ENCODE measurements around the gene LRP2BP. TPM values are rescaled to one million over a fixed set of nuclear protein-coding genes. Genes with fewer than 3 reads are reported as not detected.
"Not testable (repeated sequence)": the region's sequence is repeated elsewhere in the genome, so short reads cannot be mapped to it uniquely, and the experiment has no call there.

The LRP2BP gene
- total RNA-seq, 1 donor from 2014 or later: 6.5 TPM

DNA sequence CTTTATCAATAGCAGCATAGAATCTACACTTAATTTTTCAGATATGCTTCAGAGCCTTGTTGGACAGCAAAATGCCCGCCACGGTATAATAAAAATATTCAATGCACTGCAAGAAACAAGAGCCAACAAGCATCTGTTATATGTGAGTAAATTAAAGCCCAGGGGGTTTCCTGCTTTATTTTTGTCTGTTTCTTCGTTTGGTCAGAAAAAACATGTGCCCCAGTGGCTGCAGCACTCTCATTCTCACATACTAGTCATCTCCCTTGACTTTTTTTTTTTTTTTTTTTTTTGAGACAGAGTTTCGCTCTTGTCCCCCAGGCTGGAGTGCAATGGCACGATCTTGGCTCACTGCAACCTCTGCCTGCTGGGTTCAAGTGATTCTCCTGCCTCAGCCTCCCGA lies 33.2 kb downstream of the LRP2BP start:
- DNase-seq (ENCODE audit: low spot score): not testable (repeated sequence)

DNA sequence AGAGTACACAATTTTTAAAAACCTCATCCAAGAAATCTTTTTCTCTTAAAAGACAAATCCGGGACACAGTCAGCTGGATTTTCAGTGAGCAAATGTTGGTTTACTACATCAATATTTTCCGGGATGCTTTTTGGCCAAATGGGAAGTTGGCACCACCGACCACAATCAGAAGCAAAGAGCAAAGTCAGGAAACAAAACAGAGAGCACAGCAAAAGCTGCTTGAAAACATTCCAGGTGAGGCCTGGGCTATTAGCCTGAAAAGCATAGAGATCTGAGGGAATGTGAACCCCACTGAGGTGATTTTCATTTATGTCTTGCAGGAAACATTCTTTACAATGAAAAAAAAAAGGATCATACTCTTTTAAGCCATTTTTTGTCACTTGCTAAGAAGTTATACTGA lies 33.9 kb downstream of the LRP2BP start:
- no peak for DNase-seq (ENCODE audit: low spot score)

DNA sequence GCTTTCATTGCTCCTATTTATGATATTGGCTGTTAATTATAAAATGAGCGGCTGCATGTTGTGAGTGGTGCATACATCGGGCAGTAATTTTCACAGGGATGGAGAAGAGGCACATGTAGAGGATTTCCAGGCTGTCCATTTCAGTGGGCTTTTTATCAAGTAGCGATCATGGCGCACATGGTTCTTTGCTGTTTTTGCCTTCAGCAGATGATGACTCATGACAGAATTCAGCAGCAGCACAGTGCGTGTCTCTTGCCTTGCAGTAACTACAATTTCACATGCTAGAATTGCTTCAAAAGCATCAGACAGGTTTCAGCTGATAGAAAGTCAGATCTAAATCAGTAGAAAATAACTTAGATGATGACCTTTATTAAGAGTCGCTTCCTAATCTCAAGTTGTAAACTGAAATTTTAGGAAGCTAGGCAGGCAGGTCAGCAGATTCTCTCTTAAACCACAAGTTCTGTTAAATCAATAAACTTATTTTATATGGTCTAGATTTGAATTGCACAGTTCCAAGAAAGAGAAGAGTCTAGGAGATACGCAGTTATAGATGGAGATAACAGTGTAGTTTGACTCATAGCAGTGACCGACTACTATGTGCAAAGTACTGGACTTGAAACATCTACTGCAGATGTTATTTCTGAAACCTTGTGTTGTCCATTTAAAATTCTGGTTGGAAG lies 35.8 kb downstream of the LRP2BP start:
- peak; percentile 28 for DNase-seq (ENCODE audit: low spot score)

DNA sequence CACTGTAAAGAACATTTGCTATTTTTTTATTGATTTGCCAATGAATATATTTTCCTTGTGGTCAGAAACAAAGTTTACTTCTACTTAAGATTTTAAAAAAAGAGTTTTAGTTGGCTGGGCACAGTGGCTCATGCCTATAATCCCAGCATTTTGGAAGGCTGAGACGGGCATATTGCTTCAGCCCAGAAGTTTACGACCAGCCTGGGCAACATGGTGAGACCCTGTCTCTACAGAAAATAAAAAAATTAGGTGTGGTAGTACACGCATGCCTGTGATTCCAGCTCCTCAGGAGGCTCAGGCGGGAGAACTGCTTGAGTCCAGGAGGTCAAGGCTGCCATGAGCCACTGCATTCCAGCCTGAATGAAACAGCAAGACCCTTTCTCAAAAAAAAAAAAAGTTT lies 36.8 kb downstream of the LRP2BP start:
- no peak for DNase-seq (ENCODE audit: low spot score)

DNA sequence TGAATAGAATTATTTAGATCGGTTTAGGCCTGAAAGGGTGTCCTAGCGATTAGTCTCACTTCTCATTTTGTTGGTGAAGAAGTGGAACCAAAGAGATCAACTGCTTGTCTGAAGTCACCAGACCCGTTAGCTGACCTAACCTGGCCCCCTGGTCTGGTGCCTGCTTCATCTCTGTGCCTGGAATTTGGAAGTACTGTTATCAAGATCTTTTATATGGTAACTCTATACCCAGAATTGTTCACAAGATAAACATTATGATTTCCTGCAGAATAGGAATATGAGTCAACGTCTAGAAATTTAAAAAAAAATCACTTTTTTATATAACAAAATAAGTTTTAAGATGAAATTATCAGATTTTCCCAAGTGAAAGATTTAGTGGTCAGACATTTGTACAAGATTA lies 37.2 kb downstream of the LRP2BP start:
- DNase-seq (ENCODE audit: low spot score): peak; percentile 39

DNA sequence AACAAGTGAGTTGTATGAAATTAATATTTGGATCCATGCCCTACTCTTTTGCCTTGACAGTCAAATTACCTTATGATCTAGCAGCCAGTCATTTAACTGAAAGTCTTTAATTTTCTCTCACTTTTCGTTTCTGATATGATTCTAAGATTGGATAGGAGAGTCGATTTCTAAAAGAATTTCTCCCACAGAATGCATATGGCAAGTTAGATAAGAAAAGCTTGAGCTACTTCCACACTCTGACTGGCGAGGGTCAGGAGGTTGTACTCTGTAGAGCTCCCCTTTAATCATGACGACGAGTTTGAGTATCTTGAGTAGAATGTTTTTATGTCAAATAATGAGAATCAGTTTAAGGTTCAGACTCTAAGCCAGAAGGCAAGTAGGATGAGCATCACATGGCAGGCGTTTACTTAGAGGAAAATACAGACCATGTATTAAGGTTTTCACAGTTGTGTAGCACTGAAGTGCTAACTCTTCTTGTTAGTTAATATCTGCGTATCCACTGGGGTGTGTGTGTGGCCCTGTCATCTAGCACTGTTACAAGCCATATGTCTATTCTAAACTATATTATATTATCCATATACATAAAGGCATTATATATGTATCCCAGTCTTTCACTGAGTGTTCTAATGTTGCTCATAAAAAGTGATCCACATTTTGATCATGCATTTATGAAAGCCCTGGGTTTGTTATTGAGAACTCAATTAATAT lies 37.8 kb downstream of the LRP2BP start:
- DNase-seq (ENCODE audit: low spot score): no peak

DNA sequence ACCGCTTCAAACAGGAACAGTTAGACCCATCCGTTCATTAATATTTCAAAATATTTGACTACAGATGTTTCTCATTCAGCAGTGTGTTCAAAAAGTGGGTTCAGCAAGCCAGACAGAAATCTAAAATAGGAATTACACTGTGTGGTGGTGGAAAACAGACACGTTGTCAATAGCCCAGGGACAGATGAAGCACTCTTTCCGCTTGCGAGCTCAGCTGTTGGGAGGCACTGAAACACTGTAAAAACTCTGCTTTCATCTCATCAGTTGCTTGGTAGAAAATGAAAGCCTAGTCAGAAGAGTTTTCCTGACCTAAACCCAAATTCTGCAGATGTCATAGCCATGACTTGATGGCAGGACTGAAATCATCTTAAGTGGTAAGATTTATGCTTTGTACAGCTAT lies 38.5 kb downstream of the LRP2BP start:
- no peak for DNase-seq (ENCODE audit: low spot score)

DNA sequence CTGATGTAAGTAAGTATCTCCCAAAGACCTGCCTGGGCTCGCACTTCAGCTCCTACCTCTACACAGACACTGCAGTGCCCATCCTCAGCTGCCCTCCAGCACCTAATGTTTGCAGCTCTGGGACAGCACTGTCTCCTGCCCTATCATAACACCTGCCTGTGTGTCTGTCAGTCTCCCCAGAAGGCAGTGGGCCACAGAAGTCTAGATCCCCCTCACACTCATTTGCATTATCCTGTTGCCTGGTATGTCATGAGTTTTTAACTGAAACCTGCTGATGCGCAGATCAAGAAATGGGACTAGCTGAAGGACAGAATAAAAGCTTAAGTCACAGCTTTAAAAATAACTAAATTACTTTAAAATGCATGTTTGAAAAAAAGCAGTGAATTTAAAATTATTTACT lies 43.0 kb downstream of the LRP2BP start:
- no peak for DNase-seq (ENCODE audit: low spot score)

DNA sequence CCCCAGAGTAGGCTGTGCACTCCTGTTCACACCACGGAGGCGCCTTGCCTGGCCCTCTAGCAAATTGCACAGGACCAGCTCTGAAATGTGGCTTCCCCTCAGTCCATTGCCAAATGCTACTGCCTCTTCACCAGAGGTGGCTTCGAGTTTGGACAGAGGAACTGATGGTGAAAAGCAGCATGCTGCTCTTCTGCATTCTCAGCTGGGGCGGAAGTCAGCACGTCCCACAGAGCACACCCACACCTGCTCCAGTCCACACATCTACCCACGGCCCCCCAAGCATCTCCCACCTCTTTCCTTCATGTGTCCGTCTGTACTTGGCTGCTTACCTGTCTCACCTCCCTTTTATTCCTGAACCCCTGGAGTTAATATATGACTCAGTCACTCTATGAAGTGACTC lies 43.5 kb downstream of the LRP2BP start:
- DNase-seq (ENCODE audit: low spot score): no peak

DNA sequence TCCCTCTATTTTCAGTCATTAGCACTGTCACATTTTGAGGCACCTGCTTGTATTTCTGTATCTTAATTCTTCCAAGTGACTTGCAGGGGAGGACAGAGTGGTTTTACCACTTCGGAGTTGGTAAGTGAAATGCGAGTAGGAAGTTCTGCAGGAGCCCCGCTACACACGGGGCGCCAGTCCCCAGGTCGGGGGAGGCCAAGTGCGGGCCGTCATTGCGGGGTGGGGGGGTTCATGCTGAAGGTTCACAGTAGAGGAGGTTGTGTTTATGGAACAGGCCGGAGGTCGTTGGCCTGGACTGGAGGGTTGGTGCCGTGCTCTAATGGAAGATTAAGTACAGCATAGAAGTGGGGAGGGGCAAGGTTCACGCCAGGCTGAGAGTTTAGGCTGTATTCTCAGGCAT lies 44.0 kb downstream of the LRP2BP start:
- no peak for DNase-seq (ENCODE audit: low spot score)

DNA sequence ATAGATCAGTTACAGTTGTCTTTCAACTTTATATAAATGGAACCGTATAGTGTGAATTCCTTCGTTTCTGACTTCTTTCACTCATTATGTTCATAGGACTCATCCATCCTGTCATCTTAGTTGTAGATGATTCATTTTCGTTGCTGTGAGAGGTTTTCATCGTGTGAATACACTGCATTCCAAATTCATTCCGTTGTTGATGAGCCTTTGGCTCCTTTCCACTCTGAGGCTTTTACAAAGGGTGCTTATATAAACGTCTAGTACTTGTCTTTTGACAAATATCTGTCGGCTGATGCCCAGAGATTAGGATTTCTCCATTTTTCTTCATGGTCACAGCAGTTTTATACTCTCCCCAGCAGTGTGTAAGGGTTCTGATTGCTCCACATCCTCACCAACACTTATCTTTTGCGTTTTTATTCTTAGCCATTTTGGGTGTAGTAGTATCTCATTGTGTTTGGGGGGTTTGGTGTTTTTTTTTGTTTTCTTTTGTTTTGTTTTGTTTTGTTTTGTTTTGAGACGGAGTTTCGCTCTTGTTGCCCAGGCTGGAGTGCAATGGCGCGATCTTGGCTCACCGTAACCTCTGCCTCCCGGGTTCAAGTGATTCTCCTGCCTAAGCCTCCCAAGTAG lies 48.6 kb downstream of the LRP2BP start:
- DNase-seq (ENCODE audit: low spot score): no peak

DNA sequence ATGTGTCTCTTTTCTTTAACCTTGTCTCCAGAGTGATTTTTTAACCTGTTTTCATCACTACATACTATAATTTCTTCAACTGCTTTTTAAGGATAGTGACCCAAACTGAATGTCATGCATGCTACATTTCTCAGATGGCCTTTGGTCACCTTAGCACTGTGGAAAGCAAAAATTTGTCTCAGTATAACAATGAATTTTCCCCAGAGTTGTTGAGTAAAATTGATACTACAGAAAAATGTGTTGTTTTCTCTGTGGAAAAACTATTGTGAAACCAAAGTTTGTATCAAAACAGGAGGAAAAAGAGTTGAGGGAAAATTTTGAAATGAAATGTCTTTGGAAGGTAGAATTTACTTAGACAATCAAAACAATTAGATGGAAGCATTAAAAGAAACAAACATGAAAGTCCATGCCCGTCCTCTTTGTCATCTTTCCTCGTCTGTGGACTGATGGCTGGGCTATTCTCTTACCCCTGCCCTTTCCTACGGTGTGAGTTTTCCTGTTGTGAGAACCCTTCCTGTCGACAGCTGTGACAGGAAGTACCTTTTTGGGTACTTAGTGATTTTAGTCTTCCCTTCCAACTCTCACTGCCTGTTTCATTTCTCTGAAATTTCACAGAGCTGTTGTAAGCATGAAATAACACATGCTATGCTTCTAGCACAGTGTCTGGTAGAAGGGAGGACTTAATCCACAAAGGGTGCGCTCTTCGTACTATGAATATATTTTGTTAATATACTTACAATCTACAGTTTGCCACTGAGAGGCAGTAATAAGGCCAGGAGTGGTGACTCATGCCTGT lies 50.8 kb downstream of the LRP2BP start:
- DNase-seq (ENCODE audit: low spot score): peak; percentile 10

DNA sequence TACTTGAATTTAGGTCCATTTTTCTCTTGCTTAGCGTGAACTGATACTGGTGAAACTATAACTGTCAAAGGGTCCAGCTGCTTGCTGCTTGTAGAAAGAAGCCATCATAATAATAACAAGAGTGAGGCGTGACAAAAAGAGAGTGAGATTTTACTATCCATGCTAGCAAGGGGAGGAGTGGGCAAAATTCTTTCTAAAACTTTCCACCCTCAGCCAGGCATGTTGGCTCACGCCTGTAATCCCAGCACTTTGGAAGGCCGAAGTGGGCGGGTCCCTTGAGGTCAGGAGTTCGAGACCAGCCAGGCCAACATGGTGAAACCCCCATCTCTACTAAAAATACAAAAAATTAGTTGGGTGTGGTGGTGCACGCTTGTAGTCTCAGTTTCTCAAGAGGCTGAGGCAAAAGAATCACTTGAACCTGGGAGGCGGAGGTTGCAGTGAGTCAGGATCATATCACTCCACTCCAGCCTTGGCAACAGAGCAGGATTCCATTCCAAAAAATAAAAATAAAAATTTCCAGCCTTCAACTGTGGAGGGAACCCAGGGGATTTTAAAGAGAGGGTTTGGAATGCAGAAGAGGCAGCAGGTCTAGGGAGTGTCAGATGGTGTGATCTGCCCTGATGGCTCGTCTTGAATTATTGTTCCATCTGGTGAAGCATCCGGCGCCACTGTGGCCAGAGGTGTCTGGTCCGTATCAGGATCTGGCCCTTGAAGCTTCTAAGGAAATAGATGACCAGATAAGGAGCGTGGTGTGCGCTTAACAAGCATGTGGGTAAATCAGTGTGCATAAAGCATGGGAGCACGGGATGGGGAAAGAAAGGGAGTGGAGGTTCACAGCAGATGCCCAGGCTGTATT lies 51.8 kb downstream of the LRP2BP start:
- peak; percentile 63 for DNase-seq (ENCODE audit: low spot score)

DNA sequence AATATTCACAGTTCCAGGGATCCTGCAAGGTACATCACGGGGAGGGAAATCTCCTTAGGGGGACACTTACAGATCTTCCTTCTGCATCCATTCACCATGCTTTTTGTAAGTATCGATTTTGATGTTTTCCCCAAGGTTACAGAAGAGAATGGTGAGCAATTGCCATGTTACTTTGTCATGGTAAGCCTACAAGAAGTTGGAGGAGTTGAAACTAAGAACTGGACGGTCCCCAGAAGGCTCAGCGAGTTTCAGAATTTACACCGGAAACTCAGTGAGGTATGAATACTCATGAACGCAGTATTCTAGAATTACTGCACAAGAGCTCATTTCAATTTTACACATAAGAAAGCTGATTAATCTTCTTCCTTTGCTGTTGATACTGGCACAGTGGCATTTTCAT lies 53.9 kb downstream of the LRP2BP start:
- no peak for DNase-seq (ENCODE audit: low spot score)

DNA sequence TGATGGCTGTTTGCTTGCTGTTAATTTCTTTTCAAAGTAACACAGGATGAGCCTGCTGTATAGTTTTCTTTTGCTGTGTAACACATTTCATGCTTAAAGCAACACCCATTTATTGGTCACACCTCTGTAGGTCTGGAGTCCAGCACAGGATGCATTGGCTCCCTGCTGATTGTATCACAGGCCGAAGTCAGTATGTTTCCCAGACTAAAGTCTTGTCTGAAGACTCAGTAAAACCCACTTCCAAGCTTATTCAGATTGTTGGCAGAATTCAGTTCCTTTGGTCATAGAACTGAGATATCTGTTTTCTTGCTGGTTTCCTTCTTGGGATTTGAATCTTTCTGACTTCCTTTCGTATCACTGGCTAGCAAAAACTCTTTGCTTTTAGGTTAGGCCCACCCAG lies 54.3 kb downstream of the LRP2BP start:
- DNase-seq (ENCODE audit: low spot score): no peak

DNA sequence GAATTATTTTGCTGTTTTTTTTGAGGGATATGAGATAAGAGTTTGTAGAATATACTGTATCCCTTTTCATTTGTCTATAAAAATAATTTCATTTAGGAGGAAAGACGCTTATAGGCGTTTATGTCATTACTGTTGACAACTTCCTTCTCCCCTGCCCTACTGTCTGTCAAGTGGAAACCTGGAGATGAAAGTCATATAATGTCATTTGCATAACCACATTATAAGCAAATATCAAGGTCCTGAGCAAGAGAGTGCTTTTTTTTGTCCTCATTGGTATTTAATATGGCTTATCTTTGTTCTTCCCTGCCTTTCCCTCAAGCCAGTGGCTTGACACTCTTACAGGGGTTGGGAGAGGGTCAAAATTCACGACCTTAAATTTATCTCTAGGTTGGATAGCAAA lies 55.8 kb downstream of the LRP2BP start:
- DNase-seq (ENCODE audit: low spot score): no peak

DNA sequence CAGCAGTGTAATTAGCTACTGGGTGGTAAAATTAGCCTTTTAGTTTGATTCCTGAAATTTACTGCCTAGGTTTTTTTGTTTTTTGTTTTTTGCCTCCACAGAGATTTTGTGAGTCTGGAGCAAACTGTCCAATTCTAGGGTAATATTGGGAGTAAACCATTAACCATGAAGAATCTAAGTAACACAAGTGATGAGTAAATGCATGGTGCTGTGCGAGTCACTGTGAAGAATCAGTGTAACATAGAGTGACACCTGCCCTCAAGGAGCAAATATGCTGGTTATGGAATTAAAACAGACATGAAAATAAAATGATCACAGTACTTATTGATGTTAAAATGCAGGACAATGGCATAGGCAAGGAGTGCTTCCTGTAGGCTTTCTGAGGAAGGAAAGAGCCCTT lies 60.1 kb downstream of the LRP2BP start:
- DNase-seq (ENCODE audit: low spot score): no peak

DNA sequence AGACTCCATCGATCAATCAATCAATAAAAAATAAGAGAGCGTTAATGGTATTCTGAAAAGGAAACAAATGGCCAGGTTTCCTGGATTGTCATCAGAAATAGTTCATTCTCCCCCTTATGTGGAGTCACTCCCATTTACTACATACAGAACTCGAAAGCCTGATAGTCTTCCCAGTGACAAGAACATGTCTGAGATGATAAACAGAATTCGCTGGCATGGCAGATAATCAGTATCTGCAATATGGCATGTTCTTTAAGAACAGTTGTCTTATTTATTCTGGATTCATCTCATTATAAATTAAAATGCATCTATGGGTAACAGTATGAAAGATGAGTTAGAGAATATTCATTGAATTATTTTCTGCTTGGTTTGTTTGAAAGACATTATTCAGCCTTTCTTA lies 61.4 kb downstream of the LRP2BP start:
- no peak for DNase-seq (ENCODE audit: low spot score)

DNA sequence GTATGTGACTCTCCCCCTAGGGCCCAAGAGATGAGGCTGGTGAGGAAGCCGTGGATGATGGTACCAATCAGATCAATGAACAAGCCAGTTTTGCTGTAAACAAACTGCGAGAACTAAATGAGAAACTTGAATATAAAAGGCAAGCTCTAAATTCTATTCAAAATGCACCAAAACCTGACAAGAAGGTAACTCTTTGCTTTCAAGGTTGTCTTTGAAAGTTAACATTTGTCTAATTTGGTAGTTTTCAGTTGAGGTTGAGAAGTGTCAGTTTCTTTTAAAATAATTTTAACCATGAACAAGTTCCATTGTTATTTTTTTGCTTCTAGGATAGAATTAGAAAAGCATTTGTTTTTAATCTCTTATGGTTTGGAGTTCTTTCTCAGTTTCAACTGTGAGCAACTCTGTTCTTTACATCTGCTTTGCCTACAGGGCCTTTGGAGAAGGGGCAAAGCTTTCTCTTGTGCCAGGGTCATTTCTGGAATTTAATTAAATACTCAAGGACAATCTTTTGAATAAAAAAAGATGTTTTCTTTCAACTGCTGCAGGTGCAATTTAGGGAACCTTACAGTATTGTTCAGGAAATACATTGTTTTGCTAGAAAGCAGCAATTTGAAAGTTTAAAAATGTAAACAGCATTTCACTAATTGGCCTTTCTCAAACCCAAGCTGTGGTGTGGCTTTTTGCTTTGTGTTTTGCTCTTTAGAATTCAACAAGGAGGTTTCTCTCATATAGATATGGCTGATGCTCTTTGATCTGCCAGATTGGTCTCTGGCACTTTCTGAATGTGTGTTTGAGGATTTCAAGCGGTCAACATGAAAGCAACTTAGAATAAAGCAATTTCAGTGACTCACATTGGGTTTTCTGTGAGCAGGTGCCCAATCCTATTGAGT lies 62.9 kb downstream of the LRP2BP start:
- no peak for DNase-seq (ENCODE audit: low spot score)

DNA sequence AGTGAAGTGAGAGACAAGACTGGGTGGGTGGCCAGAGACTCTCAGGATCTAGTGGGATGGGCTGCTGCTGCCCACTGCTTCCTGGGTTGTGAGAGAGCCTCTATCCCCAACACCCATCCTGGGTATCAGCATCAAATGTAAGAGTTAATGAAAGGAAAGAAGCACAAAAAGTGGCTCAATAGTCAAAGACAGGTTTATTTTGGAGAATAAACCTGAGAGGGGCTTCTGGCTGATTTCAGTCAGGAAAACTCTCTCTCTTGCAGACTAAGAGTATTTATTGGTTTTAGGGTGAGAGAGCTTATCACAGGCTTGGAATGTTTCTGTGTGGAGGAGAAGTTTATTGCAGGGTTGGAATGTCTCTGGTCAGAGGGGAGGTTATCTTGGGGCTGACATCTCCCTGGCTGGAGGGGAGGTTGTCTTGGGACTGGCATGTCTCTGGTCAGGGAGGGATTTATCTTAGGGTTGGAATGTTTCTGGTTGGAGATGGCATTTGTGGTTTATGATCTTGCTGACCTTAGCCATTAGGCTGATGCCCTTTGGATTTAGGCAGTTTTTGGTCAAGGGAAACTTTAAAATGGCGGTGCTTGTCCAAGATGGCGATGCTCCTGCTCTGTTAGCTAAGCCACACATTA lies 65.7 kb downstream of the LRP2BP start:
- not testable (repeated sequence) for DNase-seq (ENCODE audit: low spot score)
